Suprapubic skin (tissue), 4 donors: ENCODE data around the gene ACOX1. TPM values are rescaled to one million over a fixed set of nuclear protein-coding genes. Genes with fewer than 3 reads are reported as not detected.

Experiments
- DNase-seq, 2 donors: peaks; one replicate each; pipeline ENCODE4 v3.0.0-alpha.2; 2019; ENCODE audit warnings: low spot score in 2 of 2
- H3K27ac ChIP-seq: fragments of 200-600 bp; sonication (generic); one replicate; pipeline ENCODE4 v1.5.1; 2019
- H3K27me3 ChIP-seq: fragments of 200-600 bp; sonication (generic); one replicate; pipeline ENCODE4 v1.5.1; 2019
- H3K36me3 ChIP-seq: fragments of 200-600 bp; sonication (generic); one replicate; pipeline ENCODE4 v1.5.1; 2019
- H3K4me1 ChIP-seq: fragments of 200-600 bp; sonication (generic); one replicate; pipeline ENCODE4 v1.5.1; 2019
- H3K4me3 ChIP-seq: fragments of 200-600 bp; sonication (generic); one replicate; pipeline ENCODE4 v1.5.1; 2019; ENCODE audit warnings: mild to moderate bottlenecking
- H3K9me3 ChIP-seq: fragments of 200-600 bp; sonication (generic); one replicate; pipeline ENCODE4 v1.5.1; 2019
- CTCF ChIP-seq, 2 donors: fragments of 200-600 bp in 1 of 2; fragments of 450-650 bp in 1 of 2; sonication (generic) in 1 of 2; IDR thresholded peaks; one replicate each; pipeline ENCODE4 v1.5.1; 2016 to 2019; ENCODE audit warnings: antibody characterized with exemption in 2 of 2, mild to moderate bottlenecking in 1 of 2, moderate library complexity in 1 of 2
- EP300 ChIP-seq: sonication (generic); formaldehyde crosslinking; IDR thresholded peaks from one replicate; pipeline ENCODE4 v1.6.1; 2017; ENCODE audit warnings: antibody characterized with exemption
- POLR2A ChIP-seq, 2 donors: fragments of 450-650 bp; IDR thresholded peaks; one replicate each; pipeline ENCODE4 v1.6.1; 2017; ENCODE audit warnings: antibody characterized with exemption in 2 of 2, mild to moderate bottlenecking in 2 of 2, moderate library complexity in 2 of 2
- POLR2AphosphoS5 ChIP-seq, 3 donors: sonication (generic); formaldehyde crosslinking; IDR thresholded peaks; one replicate each; pipeline ENCODE4 v1.6.1; 2017; ENCODE audit warnings: antibody characterized with exemption in 3 of 3
- WGBS: methylation state at CpG from one replicate; pipeline ENCODE4 v1.1.5; 2018; 5-methylcytosine and 5-hydroxymethylcytosine counted together
- total RNA-seq, 4 donors: library from RNA; depleted of rRNA; stranded (reverse); fragments of >200 nt; gene quantifications; one replicate each; pipeline ENCODE4 v1.1.0, GENCODE V29; 2016

ACOX1 gene
- total RNA-seq, 4 donors from 2014 or later: 59.6 to 89.7 (median 71.5) TPM

GRCh38 chr17:75950855-75951554, 28.0 kb downstream of the ACOX1 start:
- no peak for TF ChIP-seq CTCF (IDR thresholded peaks at IDR 0.05)
- no peak for TF ChIP-seq POLR2A (IDR thresholded peaks at IDR 0.05)
- no peak for TF ChIP-seq POLR2AphosphoS5 (IDR thresholded peaks at IDR 0.05)
- no peak for TF ChIP-seq EP300
- 81% methylated on average over 8 of the region's 8 CpGs for WGBS
- H3K36me3 ChIP-seq: peaks cover 98% of the 10 kb centered on the region

GRCh38 chr17:75950421-75950820, 28.5 kb downstream of the ACOX1 start:
- peaks cover 97% of the 10 kb centered on the region for H3K36me3 ChIP-seq
- TF ChIP-seq POLR2AphosphoS5 (IDR thresholded peaks at IDR 0.05) (no peak), EP300 (no peak), CTCF (IDR thresholded peaks at IDR 0.05) (no peak), POLR2A (IDR thresholded peaks at IDR 0.05) (no peak)
- 93% methylated on average over 6 of the region's 6 CpGs for WGBS

More at GRCh38 chr17:75950855-75951554, 28.0 kb downstream of the ACOX1 start:
- DNase-seq: peak in 1 of 2 donors; percentile 31
- Histone ChIP-seq H3K27me3 (no peaks in the 10 kb centered on the region), H3K4me1 (no peaks in the 10 kb centered on the region), H3K27ac (no peak overlapping the region), H3K9me3 (no peaks in the 10 kb centered on the region), H3K4me3 (no peak overlapping the region)

GRCh38 chr17:75945211-75945610, 33.8 kb downstream of the ACOX1 start:
- TF ChIP-seq CTCF (IDR thresholded peaks at IDR 0.05) (no peak), POLR2AphosphoS5 (IDR thresholded peaks at IDR 0.05) (no peak), EP300 (no peak), POLR2A (IDR thresholded peaks at IDR 0.05) (no peak)
- DNase-seq: no peak
- Histone ChIP-seq H3K27me3 (no peaks in the 10 kb centered on the region), H3K36me3 (peaks cover 56% of the 10 kb centered on the region), H3K27ac (no peak overlapping the region), H3K4me1 (peaks cover 12% of the 10 kb centered on the region), H3K9me3 (no peaks in the 10 kb centered on the region), H3K4me3 (no peak overlapping the region)
- WGBS: 61% methylated on average over 2 of the region's 2 CpGs

More at GRCh38 chr17:75950421-75950820, 28.5 kb downstream of the ACOX1 start:
- no peak overlapping the region for H3K27ac ChIP-seq
- no peaks in the 10 kb centered on the region for H3K4me1 ChIP-seq
- no peaks in the 10 kb centered on the region for H3K9me3 ChIP-seq
- DNase-seq: no peak
- no peaks in the 10 kb centered on the region for H3K27me3 ChIP-seq
- H3K4me3 ChIP-seq: no peak overlapping the region

GRCh38 chr17:75943491-75943890, 35.5 kb downstream of the ACOX1 start:
- no peak overlapping the region for H3K4me3 ChIP-seq
- H3K4me1 ChIP-seq: peaks cover 16% of the 10 kb centered on the region
- 78% methylated on average over 1 of the region's 1 CpG for WGBS
- no peak for TF ChIP-seq CTCF (IDR thresholded peaks at IDR 0.05)
- TF ChIP-seq POLR2AphosphoS5 (IDR thresholded peaks at IDR 0.05): no peak
- no peak for TF ChIP-seq EP300
- no peak for TF ChIP-seq POLR2A (IDR thresholded peaks at IDR 0.05)
- H3K27ac ChIP-seq: no peak overlapping the region
- peaks cover 39% of the 10 kb centered on the region for H3K36me3 ChIP-seq
- DNase-seq: no peak
- no peaks in the 10 kb centered on the region for H3K27me3 ChIP-seq
- no peaks in the 10 kb centered on the region for H3K9me3 ChIP-seq

- Histone ChIP-seq H3K9me3 (no peaks in the 10 kb centered on the region), H3K36me3 (peaks cover 29% of the 10 kb centered on the region), H3K27me3 (no peaks in the 10 kb centered on the region), H3K27ac (no peak overlapping the region), H3K4me3 (no peak overlapping the region), H3K4me1 (peaks cover 16% of the 10 kb centered on the region)
- no peak for DNase-seq
- WGBS: 91% methylated on average over 4 of the region's 4 CpGs
- TF ChIP-seq POLR2AphosphoS5 (IDR thresholded peaks at IDR 0.05): no peak
- no peak for TF ChIP-seq EP300
Observed at GRCh38 chr17:75942473-75942872, 36.5 kb downstream of the ACOX1 start.
